GM19395 (cell line): ENCODE data around the gene CELF4.

Experiments used
- ATAC-seq: cut with Tn5 transposase; IDR thresholded peaks from one replicate; pipeline ENCODE4 v1.9.1; 2021; ENCODE audit warnings: mild to moderate bottlenecking, moderate library complexity; ENCODE audit not compliant: unreplicated experiment

CELF4 gene

DNA sequence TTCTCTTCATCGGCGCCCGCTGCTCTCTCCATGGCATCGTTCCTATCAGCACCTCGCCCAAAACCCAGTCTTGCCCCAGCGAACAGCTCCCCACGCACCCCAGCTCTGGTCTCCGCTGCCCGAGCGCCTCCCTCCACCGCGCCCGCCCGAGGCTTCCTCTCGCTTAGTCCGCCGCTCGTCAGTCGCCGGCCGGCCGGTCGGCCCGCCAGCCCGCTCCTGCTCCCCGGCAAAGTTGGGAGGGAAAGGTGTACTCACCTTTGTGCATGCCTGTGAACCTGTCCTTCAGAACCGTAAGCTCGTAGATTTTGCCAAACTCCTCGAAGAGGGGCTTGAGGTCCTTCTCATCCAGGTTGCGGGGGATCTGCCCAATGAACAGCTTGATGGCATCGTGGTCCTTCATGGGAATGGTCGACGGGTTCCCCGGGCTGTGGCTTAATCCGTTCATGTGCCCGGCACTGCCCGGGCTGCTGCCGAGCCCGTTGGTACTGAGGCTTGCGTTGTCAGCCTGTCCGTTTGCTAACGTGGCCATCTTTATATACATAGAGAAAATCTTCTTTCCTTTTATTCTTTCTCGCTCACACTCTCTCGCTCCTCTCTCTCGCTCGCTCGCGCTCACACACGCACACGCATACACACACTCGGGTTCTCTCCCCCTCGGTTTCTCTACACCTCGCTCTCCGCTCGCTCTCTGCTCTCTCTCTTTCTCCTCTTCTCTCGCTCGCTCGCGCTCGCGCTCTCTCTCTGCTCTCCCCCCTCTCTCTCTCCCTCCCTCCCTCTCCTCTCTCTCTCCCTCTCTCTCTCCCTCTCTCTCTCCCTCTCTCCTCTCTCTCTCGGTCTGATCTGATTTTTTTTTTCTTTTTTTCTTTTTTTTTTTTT lies at the start of gene CELF4:
CELF4 (minus strand) TSS at position 698 of the 876 bp plus-strand sequence.
- ATAC-seq = no peak

DNA sequence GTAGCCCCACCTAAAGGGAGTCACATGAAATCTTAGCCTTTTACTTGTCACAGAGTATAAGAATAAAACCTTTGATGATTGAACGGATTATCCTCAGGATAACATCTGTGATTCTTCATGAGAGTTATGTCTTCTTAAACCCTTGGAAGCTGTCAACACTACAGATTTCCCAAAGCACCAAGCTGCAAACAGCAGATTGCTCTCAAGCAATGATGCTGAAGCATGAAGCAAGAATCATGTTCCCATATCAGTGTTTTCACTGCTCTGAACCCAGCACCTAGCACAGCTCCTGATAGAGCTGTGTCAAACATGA lies 47.6 kb upstream of the CELF4 start:
- ATAC-seq = no peak

DNA sequence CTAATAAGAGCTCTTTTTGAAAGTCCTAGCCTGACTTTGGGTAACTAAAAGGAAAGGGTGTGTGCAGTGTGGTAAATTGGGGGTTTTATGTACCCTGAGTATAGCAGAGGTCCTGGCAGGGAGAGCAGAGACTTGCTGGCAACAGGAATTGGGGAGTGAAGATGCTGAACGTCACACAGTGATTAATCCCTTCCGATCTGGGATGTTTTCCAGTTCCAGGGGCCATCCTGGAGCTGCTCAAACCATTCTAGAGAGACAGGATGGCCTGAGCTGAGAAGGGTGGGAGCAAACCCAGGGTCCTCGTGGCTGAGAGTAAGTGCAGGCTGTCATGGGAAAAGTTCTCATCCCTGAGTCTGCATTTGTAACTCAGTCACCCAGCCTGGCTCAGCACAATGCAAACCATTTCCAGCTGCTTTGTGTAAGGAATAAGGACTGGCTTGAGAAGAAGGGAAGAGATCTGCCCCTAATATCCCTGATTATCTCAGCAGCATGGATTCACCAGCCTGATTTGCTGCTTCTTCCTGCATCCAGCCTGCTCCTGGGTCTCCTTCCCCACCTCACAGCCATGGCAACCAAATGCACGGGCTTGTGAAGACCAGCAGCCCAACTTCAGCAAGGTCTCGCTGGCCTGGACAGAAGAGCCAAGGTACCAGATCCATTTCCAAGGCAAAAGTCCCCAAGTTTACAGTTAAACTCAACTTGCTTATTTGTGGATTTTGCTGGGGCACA lies 47.1 kb upstream of the CELF4 start:
- no peak for ATAC-seq

DNA sequence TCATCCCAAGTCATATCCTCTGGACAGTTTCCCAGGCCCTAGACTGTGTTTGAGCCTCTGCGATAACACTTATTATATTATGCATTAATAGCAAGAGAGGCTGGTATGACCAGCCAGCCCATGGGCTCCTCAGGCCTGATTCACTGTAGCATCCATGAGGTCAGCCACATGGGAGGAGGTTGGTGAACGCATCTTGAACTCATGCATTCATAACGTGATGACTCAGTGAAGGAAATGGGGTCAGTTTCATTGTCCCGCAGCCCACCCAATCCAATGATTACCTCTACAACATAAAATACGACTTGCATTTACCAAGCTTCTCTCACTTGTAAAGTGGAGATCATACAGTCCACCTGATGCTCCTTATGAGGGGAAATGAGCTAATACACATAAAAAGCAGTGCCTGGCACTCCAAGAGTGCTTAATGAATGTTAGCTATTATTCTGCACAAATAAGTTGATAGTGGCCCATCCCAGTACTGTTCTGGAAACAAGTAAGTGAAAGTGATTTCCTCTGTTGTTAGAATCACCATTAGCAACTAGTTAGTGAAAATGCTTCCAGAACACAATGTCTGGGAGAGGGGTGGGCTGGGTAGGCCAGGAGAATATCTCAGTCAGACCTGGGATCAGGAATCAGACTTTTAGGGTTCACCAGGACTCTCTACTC lies 46.1 kb upstream of the CELF4 start:
- no peak for ATAC-seq

DNA sequence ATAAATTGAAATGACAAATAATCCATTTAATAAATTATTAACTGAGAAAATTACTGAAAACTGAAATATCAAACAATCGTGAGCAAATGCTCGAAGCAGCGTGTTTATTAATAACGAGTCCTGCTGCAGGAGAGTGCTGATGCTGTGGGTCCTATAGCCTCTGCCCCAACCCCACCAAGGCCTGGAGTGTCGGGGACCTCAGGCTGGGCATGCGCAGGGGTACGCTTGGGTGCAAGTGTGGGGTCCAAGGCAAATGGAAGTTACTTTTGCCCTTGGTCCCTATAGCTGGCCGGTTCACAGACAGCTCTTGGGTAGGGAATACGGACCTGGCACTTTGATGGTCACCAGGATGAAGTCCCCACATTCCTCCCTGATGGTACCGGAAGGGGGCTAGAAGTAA lies 43.3 kb upstream of the CELF4 start:
- no peak for ATAC-seq

DNA sequence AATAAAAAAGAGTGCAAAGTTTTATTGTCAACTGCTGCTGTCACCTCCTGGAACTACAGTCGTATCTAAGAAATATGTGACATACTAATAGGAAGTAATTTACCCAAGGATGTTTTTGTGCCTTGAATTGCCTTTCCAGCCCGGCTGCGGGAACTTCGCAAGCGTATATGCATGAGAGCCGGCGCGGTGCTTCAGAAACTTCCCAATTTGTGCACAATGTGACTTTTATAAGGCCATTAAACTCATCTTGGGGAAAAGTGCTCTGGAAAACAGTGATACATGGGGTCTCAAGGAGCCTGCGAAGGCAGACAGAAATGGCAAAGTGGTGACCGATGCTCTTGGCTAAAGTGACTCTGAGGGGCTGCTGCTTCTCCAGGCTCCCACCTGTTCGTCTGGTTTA lies 41.7 kb upstream of the CELF4 start:
- ATAC-seq = no peak

DNA sequence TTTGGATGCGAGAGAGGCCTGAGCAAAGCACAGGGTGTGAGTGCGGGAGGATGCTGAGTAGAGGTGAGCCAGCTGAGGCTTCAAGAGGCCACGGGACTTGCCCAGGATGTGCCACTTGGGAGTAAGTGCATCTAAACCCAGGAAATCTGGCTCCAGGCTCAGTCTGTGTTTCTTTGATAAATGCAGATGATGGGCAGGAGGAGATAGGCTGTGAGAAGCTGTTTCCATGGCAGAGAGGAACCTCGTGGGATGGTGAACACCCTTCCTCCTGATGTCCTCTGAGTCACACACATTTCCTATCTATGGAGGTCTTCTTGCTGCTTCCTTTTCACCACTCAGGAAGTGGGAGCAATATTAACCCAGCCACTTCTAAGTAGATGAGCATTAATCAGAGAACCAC lies 38.4 kb upstream of the CELF4 start:
- no peak for ATAC-seq

DNA sequence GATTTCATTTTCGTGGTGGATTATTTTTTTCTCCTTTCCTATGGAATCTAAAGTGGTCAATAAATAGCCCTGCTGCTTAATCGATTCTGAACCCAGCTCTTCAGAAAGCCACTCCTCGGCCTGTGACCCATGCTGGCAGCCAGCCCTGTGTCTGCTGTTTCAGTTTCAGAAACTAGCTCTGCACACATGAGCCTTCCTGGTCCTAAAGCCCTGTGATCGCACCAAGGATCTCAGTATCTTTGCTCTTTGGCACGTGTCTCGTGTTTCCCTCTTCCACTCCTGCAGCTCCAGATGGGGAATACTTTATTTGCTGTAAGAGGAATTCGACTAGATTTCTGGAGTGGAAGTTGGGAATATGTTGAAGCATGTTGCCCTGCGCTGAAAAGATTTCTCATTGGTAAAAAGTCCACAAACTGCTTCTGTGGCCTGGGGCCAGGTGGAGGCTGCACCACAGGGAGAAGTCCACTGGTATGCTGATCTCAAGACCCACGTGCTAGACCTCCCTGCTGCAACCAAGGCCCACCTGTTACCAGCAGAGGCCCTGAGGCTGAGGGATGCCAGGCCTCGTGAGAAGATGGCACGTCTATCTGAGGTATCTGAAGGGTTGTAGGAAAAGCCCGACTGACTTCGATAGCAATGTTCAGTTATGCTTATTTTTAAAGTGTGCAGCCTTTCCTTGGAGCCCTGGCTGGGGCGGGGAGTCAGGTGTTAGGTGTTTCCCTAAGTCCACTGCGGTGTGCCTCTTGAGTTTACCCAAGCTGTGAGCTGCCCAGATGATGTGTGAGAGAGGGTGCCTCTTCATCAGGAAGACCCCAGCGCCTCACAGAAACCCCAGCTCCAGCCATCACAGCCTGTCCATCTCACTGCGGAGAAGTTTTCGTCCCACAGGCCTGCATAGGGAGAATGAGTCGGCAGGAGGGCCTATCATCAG lies 33.6 kb upstream of the CELF4 start:
- ATAC-seq = no peak

DNA sequence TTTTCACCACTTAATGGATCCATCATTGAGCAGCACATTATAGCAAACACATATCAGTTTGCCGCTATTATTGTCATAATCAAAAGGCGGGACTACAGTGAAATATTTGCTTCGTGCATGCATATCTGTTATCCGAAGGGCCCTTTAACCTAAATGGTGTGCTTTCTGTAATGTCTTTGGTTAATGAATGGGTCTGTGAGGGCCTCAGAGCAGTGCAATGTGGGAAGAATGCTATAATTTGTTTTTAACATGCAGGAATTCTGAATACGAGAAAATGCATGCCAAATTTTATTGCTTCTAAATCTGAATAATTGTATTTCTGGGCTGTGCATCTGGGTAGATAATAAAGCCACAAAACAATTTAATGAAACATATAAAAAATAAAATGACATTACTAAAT lies 32.8 kb upstream of the CELF4 start:
- no peak for ATAC-seq

DNA sequence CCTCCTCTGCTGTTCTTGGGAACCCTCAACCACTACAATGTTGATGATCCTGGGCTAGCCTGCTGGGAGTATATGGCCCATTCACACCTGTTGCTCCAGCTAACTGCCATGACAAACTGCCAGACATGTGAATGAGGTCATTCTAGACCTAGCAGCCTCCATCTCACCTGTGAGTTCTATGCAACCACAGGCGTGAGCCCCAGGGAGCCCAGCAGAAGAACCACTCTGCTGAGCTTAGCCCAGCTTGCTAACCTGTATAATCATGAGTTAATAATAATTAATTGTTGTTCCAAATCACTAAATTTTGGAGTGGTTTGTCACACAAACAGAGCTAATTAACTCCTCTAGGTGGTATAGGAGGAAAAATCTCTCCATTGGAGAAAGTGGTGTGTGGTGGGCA lies 24.7 kb upstream of the CELF4 start:
- ATAC-seq = no peak

DNA sequence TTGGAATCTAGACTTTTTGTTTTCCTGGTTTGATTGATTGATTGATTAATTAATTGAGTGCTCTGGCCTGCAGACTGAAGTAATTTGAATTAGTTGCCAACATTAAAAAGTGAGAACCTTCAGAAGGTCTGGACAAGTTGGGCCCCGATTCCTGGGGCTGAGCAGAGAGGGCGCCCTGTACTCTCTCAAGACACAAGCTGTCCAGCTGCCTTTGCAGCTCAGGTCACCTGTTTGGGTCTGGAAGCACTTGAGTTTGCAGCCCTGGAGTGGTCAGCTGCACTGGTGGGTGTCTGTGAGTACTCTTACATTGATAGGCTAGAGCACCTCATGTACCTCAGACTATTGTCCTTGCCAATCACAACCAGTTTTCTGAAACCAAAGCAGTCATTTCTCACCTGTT lies 22.7 kb upstream of the CELF4 start:
- ATAC-seq = no peak

DNA sequence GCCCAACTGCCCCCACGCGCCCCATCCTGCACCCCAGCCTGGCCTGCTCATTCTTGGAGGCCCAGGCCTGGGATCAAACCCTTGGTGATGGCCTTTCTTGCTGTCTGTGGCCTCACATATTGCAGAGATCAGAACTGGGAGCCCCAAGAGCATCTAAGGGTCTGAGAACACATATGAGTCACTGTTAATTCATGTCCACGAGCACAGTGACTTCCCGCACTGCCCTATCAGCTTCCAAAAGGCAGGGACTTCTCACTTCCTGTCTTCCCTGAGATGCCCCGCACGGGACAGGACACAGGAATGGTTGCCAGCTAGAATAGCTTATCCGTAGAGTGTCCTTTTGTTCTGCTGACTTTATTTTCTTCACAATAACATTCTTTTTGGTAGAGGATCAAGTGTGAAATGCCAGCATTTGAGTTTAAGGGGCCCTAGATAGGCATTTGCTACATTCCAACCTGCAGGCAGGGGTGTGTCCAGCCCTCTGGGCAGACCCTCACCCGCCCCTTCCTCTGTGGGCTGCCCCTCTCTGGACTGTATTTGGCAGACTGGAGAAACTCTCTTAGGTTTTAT lies 21.1 kb upstream of the CELF4 start:
- no peak for ATAC-seq

DNA sequence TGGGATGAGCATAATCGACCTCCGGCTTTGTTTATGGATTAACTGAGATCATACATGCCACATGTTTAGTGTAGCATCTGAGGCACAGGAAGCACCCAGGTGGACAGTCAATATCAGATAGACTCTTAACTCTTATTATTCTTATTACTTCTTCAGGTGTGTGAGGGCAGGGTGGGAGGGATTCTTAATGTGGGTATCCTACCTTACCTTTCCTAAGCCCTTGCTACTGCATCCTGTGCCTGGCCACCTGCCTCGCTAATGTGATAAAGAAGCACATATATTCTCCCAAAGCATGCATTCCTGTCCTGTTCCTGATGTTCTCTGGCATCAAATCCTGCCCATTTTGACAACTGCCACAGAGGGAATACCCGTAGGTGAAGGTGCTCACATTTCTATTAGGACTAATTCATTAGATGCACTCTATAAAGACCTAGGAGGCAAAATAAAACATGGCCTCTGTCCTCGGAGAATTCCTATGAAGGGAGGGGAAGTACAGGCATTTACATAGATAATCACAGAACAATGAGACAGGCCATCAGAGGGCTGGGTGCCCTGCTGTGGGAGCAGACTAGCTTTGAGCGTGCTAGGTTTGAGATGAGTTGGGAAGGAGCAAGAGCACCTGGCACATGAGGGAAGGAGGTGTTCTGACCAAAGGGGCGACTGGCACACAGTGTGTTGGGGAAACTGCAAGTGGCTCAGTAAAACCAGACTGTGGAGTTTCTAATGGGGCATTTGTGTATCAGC lies 19.5 kb upstream of the CELF4 start:
- no peak for ATAC-seq

DNA sequence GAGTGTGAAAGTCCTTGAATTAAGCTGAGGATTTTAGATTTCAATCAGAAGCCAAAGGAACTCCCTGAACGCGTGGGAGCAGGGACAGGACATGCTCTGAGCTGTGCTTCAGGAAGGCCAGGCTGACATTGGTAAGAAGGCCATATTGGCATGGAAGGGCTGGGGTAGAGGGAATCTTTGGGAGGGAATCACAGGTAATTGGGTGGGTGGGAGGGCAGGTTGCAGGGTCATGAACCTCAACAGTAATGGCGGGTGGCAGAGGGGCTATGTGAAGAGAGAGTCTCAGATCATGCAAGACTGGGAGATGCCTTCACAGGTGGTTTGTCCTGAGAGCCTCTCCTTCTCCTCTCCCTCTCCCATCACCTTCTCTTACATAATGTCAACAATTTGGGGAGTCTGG lies 18.6 kb upstream of the CELF4 start:
- no peak for ATAC-seq

DNA sequence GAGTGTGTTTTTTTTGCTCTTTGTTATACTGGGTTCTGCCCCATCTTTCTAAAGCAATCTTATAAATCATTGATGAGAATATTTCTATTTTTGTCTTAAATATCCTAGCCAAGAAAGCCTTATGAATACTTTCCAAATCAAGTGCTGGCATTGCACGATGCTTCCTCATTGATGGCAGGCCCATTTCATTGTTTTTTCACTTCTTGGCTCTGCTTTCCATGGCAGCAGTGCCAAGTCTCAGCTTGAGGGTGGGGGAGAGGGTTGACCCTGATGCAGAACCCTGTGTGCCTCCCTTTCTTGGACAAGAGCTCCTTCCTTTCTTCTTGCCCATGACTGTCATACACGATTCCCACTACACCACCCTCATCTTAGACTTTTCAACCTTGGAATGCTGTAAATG lies 16.7 kb upstream of the CELF4 start:
- ATAC-seq = no peak

DNA sequence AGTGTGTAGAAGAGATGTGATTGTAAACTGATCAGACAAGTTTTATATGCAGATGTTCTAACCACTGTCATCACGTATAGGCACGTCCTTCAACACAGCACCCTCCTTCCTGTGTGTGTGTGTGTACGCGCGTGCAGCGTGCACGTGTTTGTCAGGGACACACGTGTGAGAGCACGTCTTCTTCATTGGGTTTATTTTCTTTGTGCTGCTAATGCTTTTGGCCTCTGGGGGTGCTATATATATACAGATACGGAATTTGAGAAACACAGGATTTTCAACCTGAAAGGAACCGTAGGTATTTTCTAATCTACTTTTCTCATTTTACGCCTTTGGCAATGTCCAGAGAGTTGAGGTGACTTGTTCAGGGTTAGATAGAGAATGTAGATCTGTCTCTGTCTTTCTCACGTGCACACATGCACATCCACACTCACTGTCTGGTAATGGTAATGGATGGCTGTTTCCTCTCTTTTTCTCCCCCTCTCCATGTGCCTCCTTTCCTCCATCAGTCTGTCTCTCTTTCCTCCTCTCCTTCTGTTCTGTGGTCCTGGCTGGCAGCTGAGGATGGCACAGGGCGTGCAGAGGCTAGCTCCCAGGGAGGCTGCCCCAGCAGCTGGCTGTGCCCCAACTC lies 13.4 kb upstream of the CELF4 start:
- ATAC-seq = peak; percentile 88

DNA sequence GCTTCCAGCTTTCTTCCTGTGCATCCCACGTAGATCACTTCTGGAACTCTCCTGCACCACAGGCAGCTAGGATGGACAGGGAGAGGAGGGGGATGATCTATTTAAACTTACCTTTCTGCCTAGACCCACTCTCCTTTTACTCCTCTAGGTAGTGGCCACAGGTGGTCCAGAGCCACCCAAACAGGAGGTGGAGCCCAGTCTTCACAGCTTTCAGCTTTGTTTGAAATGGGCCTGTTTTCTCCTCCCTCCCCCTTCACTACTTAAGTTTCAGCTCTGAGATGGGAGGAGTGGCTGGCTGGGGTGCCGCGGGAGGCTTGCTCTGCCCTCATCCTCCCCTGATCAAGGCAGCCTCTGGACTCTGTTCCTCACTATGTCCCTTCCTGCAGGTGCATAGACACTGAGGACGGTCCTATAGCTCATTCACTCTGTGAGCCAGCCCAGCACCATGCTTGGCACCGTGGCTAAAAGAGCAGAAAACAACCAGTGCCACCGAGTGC lies 12.6 kb upstream of the CELF4 start:
- no peak for ATAC-seq

DNA sequence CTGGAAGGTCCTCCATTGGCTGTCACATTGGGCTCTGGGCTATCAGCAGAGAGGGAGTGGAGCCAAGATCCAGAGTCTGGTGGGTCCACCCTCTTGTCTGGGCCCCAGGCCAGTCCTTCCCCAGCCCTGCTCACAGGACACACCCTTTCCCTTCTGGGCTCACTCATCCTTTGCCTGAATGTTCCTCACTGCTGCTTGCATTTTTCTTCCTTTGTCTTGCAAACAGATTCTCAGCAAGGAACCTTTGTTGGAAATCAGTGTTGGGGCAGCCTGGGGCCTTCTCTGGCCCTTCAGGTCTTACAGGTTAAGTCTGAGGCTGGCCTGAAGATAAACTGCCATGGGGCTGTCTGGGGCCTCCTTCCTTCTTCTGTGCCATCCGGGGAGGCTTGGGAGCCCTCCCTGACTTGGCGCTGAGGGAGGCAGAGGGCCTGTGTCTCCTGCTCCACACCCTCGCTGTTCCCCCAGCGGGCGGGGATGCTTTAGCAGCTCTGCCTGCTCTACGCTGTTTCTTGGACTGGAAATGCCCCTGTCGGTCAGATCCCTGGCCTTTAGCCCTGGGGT lies 11.5 kb upstream of the CELF4 start:
- no peak for ATAC-seq

DNA sequence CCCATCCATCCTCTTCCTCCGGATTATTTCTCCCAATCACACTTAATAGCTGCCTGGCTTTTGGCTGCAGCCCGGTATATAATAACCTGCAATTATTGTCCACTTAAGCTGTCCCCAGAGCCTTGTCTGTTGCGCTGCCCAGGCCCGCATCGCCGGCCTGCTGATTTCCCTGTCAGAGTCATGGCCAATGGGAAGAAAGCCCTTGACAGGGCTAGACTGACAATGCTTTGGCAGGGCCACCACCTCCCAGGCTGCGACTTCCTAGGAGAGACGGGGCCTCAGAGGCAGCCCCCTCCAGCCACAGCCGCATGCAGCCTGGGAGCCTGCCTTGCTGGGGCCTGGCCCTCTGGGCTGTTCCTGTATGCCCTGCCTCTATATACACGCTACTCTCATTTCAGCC lies 10.0 kb upstream of the CELF4 start:
- ATAC-seq = no peak
